Omental fat pad (tissue), 4 donors: ENCODE results near the gene BBS1. TPM values are rescaled to one million over a fixed set of nuclear protein-coding genes. Genes with fewer than 3 reads are reported as not detected.
"Not testable (repeated sequence)": the region's sequence is repeated elsewhere in the genome, so short reads cannot be mapped to it uniquely, and the experiment has no call there.

ENCODE experiments used
- ATAC-seq: fragments of 150-250 bp; one replicate; pipeline ENCODE4 v1.9.1; 2016; ENCODE audit warnings: mild to moderate bottlenecking, moderate library complexity; ENCODE audit not compliant: low FRiP score
- DNase-seq: peaks from one replicate; pipeline ENCODE4 v3.0.0-alpha.2; 2019; ENCODE audit warnings: low spot score
- CTCF ChIP-seq, 3 donors: fragments of 450-650 bp; IDR thresholded peaks; one replicate each; pipeline ENCODE4 v1.5.1; 2016 to 2017; ENCODE audit warnings: antibody characterized with exemption in 3 of 3, mild to moderate bottlenecking in 3 of 3, moderate library complexity in 2 of 3
- total RNA-seq, 4 donors: library from RNA; depleted of rRNA; stranded (reverse); fragments of >200 nt; gene quantifications; one replicate each; pipeline ENCODE4 v1.1.0, GENCODE V29; 2016

The BBS1 gene
- total RNA-seq = 10 to 100 TPM; 35.5 to 71.9 (median 37.9) TPM

GRCh38 chr11:66510271-66510989 is at the start of gene BBS1:
TSS of gene BBS1 (plus strand) at chr11:66510635. CDS start at chr11:66510660, 25 bp downstream.
- DNase-seq (peak; percentile 47), ATAC-seq (peak; percentile 88)
- no peak for TF ChIP-seq CTCF (IDR thresholded peaks at IDR 0.05)

GRCh38 chr11:66462010-66462409 is 48.4 kb upstream of the BBS1 start:
- TF ChIP-seq CTCF (IDR thresholded peaks at IDR 0.05) = no peak
- ATAC-seq = no peak
- DNase-seq = no peak

GRCh38 chr11:66462911-66463310 is 47.5 kb upstream of the BBS1 start:
- ATAC-seq = no peak
- no peak for DNase-seq
- no peak for TF ChIP-seq CTCF (IDR thresholded peaks at IDR 0.05)

GRCh38 chr11:66464116-66464515 is 46.3 kb upstream of the BBS1 start:
- ATAC-seq, DNase-seq: not testable (repeated sequence)

GRCh38 chr11:66464916-66465315 is 45.5 kb upstream of the BBS1 start:
- ATAC-seq = no peak

GRCh38 chr11:66465373-66466224 is 44.8 kb upstream of the BBS1 start:
- ATAC-seq = no peak
- no peak for TF ChIP-seq CTCF (IDR thresholded peaks at IDR 0.05)
- no peak for DNase-seq

More at GRCh38 chr11:66464916-66465315, 45.5 kb upstream of the BBS1 start:
- no peak for DNase-seq
- no peak for TF ChIP-seq CTCF (IDR thresholded peaks at IDR 0.05)

GRCh38 chr11:66466225-66467033 is 44.0 kb upstream of the BBS1 start, which contains the start of gene PELI3:
TSS of gene PELI3 (plus strand) at chr11:66466905. CDS start at chr11:66468129, 1,224 bp downstream.
- ATAC-seq = peak; percentile 98
- TF ChIP-seq CTCF (IDR thresholded peaks at IDR 0.05) = no peak
- peak; percentile 92 for DNase-seq
